Kidney (tissue), 2 donors: ENCODE data around the gene FAM89A. TPM values are rescaled to one million over a fixed set of nuclear protein-coding genes. Genes with fewer than 3 reads are reported as not detected.

Experiments used
- polyA plus RNA-seq: library from polyadenylated mRNA; stranded (reverse); fragments of 350-450 nt; fragmentation: Illumina TruSeq; extraction: RNeasy Lipid Tissue Mini Kit (QIAGEN cat#74804); gene quantifications from one replicate; pipeline ENCODE4 v1.2.3, GENCODE V29; 2014; ENCODE audit warnings: low read depth, low replicate concordance; ENCODE audit not compliant: insufficient read depth
- total RNA-seq: library from RNA; stranded (reverse); fragmentation: NEBNext Ultra II Directional; extraction: Animal tissue kit (Norgen Biotek cat#: 25700); gene quantifications from one replicate; pipeline ENCODE4 v1.2.1, GENCODE V29; 2021
- donor health status: DM: yes; HTN: yes; CAD: no.

The FAM89A gene
- total and polyA plus RNA-seq, 2 donors from 2014 or later = 14.9 to 19.9 TPM

Other genes starting within 250 kb of the FAM89A start
- gene C1orf198, start 171.7 kb downstream of the FAM89A start, total RNA-seq = 45.3 TPM
- gene C1orf198, start 171.7 kb downstream of the FAM89A start, polyA plus RNA-seq = 15.4 TPM
- gene TTC13, start 61.4 kb downstream of the FAM89A start, total RNA-seq = 15.6 TPM
- 4.2 TPM for gene TTC13, start 61.4 kb downstream of the FAM89A start, polyA plus RNA-seq
- gene ARV1, start 61.2 kb downstream of the FAM89A start, total RNA-seq = 21.1 TPM
- 38.5 TPM for gene ARV1, start 61.2 kb downstream of the FAM89A start, polyA plus RNA-seq
- gene TRIM67, start 121.8 kb upstream of the FAM89A start, total RNA-seq = not detected
- gene TRIM67, start 121.8 kb upstream of the FAM89A start, polyA plus RNA-seq = 0.04 TPM
- 31.2 TPM for gene GNPAT, start 201.0 kb upstream of the FAM89A start, total RNA-seq
- gene GNPAT, start 201.0 kb upstream of the FAM89A start, polyA plus RNA-seq = 33.7 TPM